HG03064 (cell line): ENCODE measurements around the gene PTBP1.
"Not testable (repeated sequence)": the region's sequence is repeated elsewhere in the genome, so short reads cannot be mapped to it uniquely, and the experiment has no call there.

ENCODE experiments used
- ATAC-seq: cut with Tn5 transposase; IDR thresholded peaks from one replicate; pipeline ENCODE4 v1.9.1; 2021; ENCODE audit warnings: low read depth; ENCODE audit not compliant: unreplicated experiment

The PTBP1 gene

DNA sequence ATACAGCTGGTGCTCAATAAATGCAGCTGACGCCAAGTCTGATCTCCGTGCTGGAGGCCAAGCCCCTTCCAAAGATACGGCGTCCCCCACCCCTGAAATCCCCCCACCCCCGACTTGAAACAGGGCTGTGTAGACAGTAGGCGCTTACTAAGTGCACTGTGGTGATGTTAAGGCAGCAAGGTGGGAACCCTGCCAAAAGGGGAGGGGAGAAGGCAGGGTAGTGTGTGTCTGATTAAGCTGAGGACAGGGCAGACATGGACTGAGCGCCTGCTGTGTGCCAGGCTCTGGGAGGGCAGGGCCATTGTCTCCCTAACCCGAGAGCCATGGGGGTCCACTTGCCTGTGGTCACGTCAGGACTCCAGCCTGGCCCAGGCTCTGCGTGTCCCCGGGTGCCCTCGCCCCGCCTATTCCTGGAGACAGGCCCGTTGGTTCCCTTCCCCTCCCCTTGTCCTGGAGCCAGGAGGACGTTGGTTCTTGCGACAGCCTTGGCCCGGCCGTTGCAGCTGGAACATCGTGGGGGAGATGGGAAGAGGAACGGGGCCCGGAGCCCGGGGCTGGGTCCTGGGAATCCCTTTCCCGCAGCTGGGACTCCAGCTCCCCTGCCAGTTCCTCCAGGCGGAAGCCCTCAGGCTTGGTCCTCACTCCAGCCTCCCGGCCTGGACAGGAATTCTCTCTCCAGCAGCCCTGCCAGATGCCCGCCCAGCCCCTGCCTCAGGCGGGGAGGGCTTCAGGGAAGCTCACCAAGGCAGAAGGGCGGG is 53.1 kb downstream of the PTBP1 start:
- no peak for ATAC-seq

DNA sequence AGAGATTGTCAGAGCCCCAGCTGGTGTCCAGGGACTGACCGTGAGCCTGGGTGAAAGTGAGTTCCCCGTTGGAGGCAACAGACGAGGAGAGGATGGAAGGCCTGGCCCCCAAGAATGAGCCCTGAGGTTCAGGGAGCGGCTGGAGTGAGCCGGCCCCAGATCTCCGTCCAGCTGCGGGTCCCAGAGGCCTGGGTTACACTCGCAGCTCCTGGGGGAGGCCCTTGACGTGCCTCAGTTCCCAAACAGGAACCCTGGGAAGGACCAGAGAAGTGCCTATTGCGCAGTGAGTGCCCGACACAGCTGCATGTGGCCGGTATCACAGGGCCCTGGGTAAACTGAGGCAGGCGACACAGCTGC is 53.7 kb downstream of the PTBP1 start:
- no peak for ATAC-seq

DNA sequence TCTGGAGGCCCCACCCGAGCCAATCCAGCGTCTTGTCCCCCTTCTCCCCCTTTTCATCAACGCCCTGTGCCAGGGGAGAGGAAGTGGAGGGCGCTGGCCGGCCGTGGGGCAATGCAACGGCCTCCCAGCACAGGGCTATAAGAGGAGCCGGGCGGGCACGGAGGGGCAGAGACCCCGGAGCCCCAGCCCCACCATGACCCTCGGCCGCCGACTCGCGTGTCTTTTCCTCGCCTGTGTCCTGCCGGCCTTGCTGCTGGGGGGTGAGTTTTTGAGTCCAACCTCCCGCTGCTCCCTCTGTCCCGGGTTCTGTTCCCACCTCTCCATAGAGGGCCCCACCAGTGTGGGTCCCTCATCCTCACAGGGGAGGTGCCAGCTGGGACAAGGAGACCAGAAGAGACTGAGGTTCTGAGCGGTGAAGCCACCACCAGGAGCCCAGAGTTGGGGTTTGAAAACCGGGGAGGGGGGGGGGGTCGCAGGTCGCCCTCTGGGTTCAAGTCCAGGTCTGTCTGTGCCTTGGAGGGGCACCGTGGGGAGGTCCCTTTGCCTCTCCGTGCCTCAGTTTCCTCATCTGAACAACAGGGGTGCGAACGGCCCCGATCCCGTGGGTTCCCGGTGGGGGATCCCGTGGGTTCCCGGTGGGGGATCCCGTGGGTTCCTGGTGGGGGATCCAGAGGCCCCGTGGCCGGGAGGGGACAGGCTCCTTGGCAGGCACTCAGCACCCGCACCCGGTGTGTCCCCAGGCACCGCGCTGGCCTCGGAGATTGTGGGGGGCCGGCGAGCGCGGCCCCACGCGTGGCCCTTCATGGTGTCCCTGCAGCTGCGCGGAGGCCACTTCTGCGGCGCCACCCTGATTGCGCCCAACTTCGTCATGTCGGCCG is 55.1 kb downstream of the PTBP1 start, which contains the start of gene ELANE:
TSS of gene ELANE (plus strand) at position 168 of the 878 bp plus-strand sequence. CDS start at position 194, 26 bp downstream.
- ATAC-seq: no peak

- ATAC-seq: no peak
These were observed 55.8 kb downstream of the PTBP1 start for GRCh38 chr19:853014-853585.

- ATAC-seq: not testable (repeated sequence)
These were observed 56.5 kb downstream of the PTBP1 start for GRCh38 chr19:853614-854220.

DNA sequence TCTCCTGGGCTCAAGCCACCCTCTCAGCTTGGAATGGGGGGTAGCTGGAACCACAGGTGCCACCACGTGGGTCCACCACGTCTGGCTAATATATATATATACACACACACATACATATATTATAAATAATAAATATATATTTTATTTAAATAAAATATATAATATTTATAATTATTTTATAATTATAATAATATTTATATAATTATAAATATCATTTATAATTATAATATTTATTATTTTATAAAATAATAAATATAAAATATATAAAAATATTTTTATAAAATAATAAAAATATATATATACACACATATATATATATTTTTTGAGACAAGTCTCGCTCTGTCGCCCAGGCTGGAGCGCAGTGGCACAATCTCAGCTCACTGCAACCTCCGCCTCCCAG is 57.3 kb downstream of the PTBP1 start:
- ATAC-seq: no peak

GRCh38 chr19:855142-855541 is 57.9 kb downstream of the PTBP1 start:
- no peak for ATAC-seq

GRCh38 chr19:855566-856120 is 58.4 kb downstream of the PTBP1 start:
- ATAC-seq: no peak

GRCh38 chr19:858284-858683 is 61.0 kb downstream of the PTBP1 start:
- ATAC-seq: no peak

- no peak for ATAC-seq
These were observed 61.9 kb downstream of the PTBP1 start, which contains the start of gene CFD for GRCh38 chr19:858868-859843. Gene CFD (plus strand): TSS chr19:859664. CDS start chr19:859690, 26 bp downstream.

GRCh38 chr19:861141-861755 is 64.0 kb downstream of the PTBP1 start:
- ATAC-seq: no peak
